Loucy (cell line): ENCODE measurements around the gene NEUROD2.

ENCODE experiments used
- CTCF ChIP-seq: fragments of 200-600 bp; sonication (generic); conservative IDR thresholded peaks from 2 replicates; pipeline ENCODE4 v1.5.1; 2014; ENCODE audit warnings: mild to moderate bottlenecking, antibody characterized with exemption, low read length
- EZH2phosphoT487 ChIP-seq: fragments of 200-600 bp; IDR thresholded peaks from 2 replicates; pipeline ENCODE4 v1.6.1; 2018; ENCODE audit warnings: antibody characterized with exemption, mild to moderate bottlenecking, moderate library complexity, borderline replicate concordance

- no peak for TF ChIP-seq CTCF
- no peak for TF ChIP-seq EZH2phosphoT487
Measured at GRCh38 chr17:39618246-39618913, 10.7 kb upstream of the NEUROD2 start.
